GM12801 (cell line): ENCODE measurements around the gene GPR108.

ENCODE experiments used
- CTCF ChIP-seq: IDR thresholded peaks from one replicate; pipeline ENCODE4 v1.5.1; 2011; ENCODE audit warnings: control low read depth; ENCODE audit not compliant: insufficient read length; ENCODE audit errors: extremely low read depth

Gene GPR108

GRCh38 chr19:6766357-6767080 is 29.1 kb upstream of the GPR108 start:
- no peak for TF ChIP-seq CTCF

- no peak for TF ChIP-seq CTCF
Observed at GRCh38 chr19:6765738-6766356, 28.5 kb upstream of the GPR108 start.

- TF ChIP-seq CTCF: no peak
Observed at GRCh38 chr19:6761053-6761676, 23.8 kb upstream of the GPR108 start.

GRCh38 chr19:6760606-6761005 is 23.2 kb upstream of the GPR108 start:
- TF ChIP-seq CTCF: no peak

GRCh38 chr19:6754653-6755463 is 17.5 kb upstream of the GPR108 start:
- no peak for TF ChIP-seq CTCF

GRCh38 chr19:6754136-6754535 is 16.8 kb upstream of the GPR108 start:
- no peak for TF ChIP-seq CTCF
